IMR-90 (cell line): ENCODE data around the gene IQSEC1. TPM values are rescaled to one million over a fixed set of nuclear protein-coding genes. Genes with fewer than 3 reads are reported as not detected.

Experiments
- BHLHE40 ChIP-seq: fragments of 150-350 bp; IDR thresholded peaks from 2 replicates; pipeline ENCODE4 v1.6.1; 2016; ENCODE audit warnings: mild to moderate bottlenecking, low read depth, low read length
- CEBPB ChIP-seq: IDR thresholded peaks from 2 replicates; pipeline ENCODE4 v1.6.1; 2012; ENCODE audit warnings: low read depth, low read length, improper control_type of control experiment
- RAD21 ChIP-seq: IDR thresholded peaks from 2 replicates; pipeline ENCODE4 v1.6.1; 2012; ENCODE audit warnings: low read length, improper control_type of control experiment
- RCOR1 ChIP-seq: IDR thresholded peaks from 2 replicates; pipeline ENCODE4 v1.6.1; 2012; ENCODE audit warnings: mild to moderate bottlenecking, low read length, improper control_type of control experiment; ENCODE audit not compliant: insufficient replicate concordance
- USF2 ChIP-seq: fragments of 150-350 bp; IDR thresholded peaks from 2 replicates; pipeline ENCODE4 v1.6.1; 2017; ENCODE audit warnings: mild to moderate bottlenecking, antibody characterized with exemption, low read length, low read depth
- polyA plus RNA-seq, 3 experiments: library from polyadenylated mRNA; depleted of rRNA; stranded (reverse); fragments of >200 nt; gene quantifications; 2 replicates each; pipeline ENCODE4 v1.2.3, GENCODE V29; 2012; ENCODE audit warnings: low replicate concordance in 1 of 3
- total RNA-seq: library from RNA; depleted of rRNA; stranded (reverse); fragments of >200 nt; gene quantifications from 2 replicates; pipeline ENCODE4 v1.2.3, GENCODE V29; 2012

The IQSEC1 gene
- total and polyA plus RNA-seq, 2 of the 4 experiments (the other 2 are of a cell fraction), result 5.9 to 11.9 TPM

GRCh38 chr3:12980596-12981290 is 92.5 kb downstream of the IQSEC1 start (continued):
- TF ChIP-seq CEBPB (no peak), RCOR1 (no peak), USF2 (no peak), RAD21 (no peak), BHLHE40 (no peak)
